Measurements from ENCODE around the gene SPEM2. TPM values are rescaled to one million over a fixed set of nuclear protein-coding genes. Genes with fewer than 3 reads are reported as not detected.

Gene SPEM2
- total and polyA plus RNA-seq, 2 of the 8 experiments (the other 6 are each of a cell fraction or from before 2014, with no cell fraction given) = 0.03 TPM; not detected in 1

- TF ChIP-seq CHD7 (IDR thresholded peaks at IDR 0.05; ENCODE audit: insufficient replicate concordance, low read length) (no peak), POU5F1 (IDR thresholded peaks at IDR 0.05; ENCODE audit: low read depth, low read length) (no peak), MAX (IDR thresholded peaks at IDR 0.05) (no peak), EGR1 (IDR thresholded peaks at IDR 0.05; ENCODE audit: borderline replicate concordance, low read depth, low read length) (no peak)
Measured at GRCh38 chr17:7428557-7428956, 3.1 kb downstream of the SPEM2 start, which contains the start of gene SPEM3 (continued).

Data from H1 (cell line).